RPMI8226 (cell line): ENCODE data around the gene CROCC.
A peak's percentile ranks its signal among the peaks of the same experiment; 100 is the strongest.
"Not testable (repeated sequence)": the region's sequence is repeated elsewhere in the genome, so short reads cannot be mapped to it uniquely, and the experiment has no call there.

Experiments
- DNase-seq: peaks from one replicate; pipeline ENCODE4 v3.0.0-alpha.2; 2015

The CROCC gene

GRCh38 chr1:16921391-16922185, at the start of gene CROCC:
Gene CROCC (plus strand): TSS chr1:16921931. CDS start chr1:16922019, 88 bp downstream.
- DNase-seq: no peak

GRCh38 chr1:16872152-16873075, 49.3 kb upstream of the CROCC start:
- peak; percentile 31 for DNase-seq

GRCh38 chr1:16873076-16873879, 48.5 kb upstream of the CROCC start:
- DNase-seq: not testable (repeated sequence)

- not testable (repeated sequence) for DNase-seq
These were observed 46.6 kb upstream of the CROCC start for GRCh38 chr1:16874968-16875765.

- DNase-seq: not testable (repeated sequence)
These were observed 40.0 kb upstream of the CROCC start for GRCh38 chr1:16881742-16882141.

GRCh38 chr1:16882986-16883385, 38.7 kb upstream of the CROCC start:
- DNase-seq: no peak

- not testable (repeated sequence) for DNase-seq
These were observed 37.2 kb upstream of the CROCC start for GRCh38 chr1:16884487-16884886.

- no peak for DNase-seq
These were observed 34.7 kb upstream of the CROCC start for GRCh38 chr1:16886860-16887605.

- no peak for DNase-seq
These were observed 32.6 kb upstream of the CROCC start for GRCh38 chr1:16888860-16889816.

GRCh38 chr1:16890539-16891021, 31.2 kb upstream of the CROCC start:
- not testable (repeated sequence) for DNase-seq

- DNase-seq: not testable (repeated sequence)
These were observed 30.7 kb upstream of the CROCC start for GRCh38 chr1:16891057-16891456.

GRCh38 chr1:16892978-16893525, 28.7 kb upstream of the CROCC start:
- not testable (repeated sequence) for DNase-seq

- DNase-seq: not testable (repeated sequence)
These were observed 27.9 kb upstream of the CROCC start for GRCh38 chr1:16893796-16894195.

- DNase-seq: not testable (repeated sequence)
These were observed 27.4 kb upstream of the CROCC start for GRCh38 chr1:16894338-16894737.

- DNase-seq: not testable (repeated sequence)
These were observed 26.5 kb upstream of the CROCC start for GRCh38 chr1:16895233-16895597.

- DNase-seq: peak; percentile 91
These were observed 26.0 kb upstream of the CROCC start, which contains the start of gene RNU1-2 for GRCh38 chr1:16895598-16896315. Gene RNU1-2 (plus strand): TSS chr1:16895980.

GRCh38 chr1:16896316-16897055, 25.2 kb upstream of the CROCC start:
- peak; percentile 77 for DNase-seq

- DNase-seq: not testable (repeated sequence)
These were observed 24.1 kb upstream of the CROCC start for GRCh38 chr1:16897653-16898052.
